ENCODE results near the gene CTTNBP2. TPM values are rescaled to one million over a fixed set of nuclear protein-coding genes. Genes with fewer than 3 reads are reported as not detected.

The CTTNBP2 gene
- total and polyA plus RNA-seq, 10 donors: 0.68 to 15.1 (median 8.5) TPM

DNA sequence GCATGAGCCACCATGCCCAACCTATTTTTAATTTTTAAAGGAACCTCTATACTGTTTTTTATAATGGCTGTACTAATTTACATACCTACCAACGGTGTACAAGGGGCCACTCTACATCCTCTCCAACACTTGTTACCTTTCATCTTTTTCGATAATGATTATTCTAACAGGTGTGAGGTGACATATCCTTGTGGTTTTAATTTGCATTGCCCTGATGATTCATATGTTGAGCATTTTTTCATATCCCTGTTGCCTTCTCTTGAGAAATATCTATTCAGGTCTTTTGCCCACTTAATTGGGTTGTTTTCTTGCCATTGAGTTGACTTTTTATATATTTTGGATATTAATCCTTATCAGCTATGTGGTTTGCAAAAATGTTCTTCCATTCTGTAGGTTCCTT is 167.0 kb downstream of the CTTNBP2 start:
- WGBS, 5 donors: 64 to 89% (median 76%) methylated on average over 2 of the region's 2 CpGs
- TF ChIP-seq POLR2A (IDR thresholded peaks at IDR 0.05): no peak
- no peak for TF ChIP-seq POLR2AphosphoS5 (IDR thresholded peaks at IDR 0.05)
- TF ChIP-seq, protein P1, sequence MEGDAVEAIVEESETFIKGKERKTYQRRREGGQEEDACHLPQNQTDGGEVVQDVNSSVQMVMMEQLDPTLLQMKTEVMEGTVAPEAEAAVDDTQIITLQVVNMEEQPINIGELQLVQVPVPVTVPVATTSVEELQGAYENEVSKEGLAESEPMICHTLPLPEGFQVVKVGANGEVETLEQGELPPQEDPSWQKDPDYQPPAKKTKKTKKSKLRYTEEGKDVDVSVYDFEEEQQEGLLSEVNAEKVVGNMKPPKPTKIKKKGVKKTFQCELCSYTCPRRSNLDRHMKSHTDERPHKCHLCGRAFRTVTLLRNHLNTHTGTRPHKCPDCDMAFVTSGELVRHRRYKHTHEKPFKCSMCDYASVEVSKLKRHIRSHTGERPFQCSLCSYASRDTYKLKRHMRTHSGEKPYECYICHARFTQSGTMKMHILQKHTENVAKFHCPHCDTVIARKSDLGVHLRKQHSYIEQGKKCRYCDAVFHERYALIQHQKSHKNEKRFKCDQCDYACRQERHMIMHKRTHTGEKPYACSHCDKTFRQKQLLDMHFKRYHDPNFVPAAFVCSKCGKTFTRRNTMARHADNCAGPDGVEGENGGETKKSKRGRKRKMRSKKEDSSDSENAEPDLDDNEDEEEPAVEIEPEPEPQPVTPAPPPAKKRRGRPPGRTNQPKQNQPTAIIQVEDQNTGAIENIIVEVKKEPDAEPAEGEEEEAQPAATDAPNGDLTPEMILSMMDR (IDR thresholded peaks at IDR 0.05 in 8 of 11, conservative IDR thresholded peaks at IDR 0.05 in 3 of 11): no peak
- intact Hi-C loops (cut with DNase I; ENCODE audit: low total_unique reads): no loop called here
- Histone ChIP-seq H3K27me3 (replicated peaks in 1 of 7) (no peaks in the 10 kb centered on the region), H3K27ac (no peak overlapping the region), H3K36me3 (no peaks in the 10 kb centered on the region), H3K9me3 (peaks cover 0 to 5% (median 0%) of the 10 kb centered on the region in 8 donors), H3K4me1 (no peaks in the 10 kb centered on the region), H3K4me3 (no peak overlapping the region)
- DNase-seq: no peak

GRCh38 chr7:117705630-117706029 is 167.6 kb downstream of the CTTNBP2 start:
- no peak for TF ChIP-seq POLR2A (IDR thresholded peaks at IDR 0.05)
- TF ChIP-seq, protein P1 (IDR thresholded peaks at IDR 0.05 in 8 of 11, conservative IDR thresholded peaks at IDR 0.05 in 3 of 11): no peak
- TF ChIP-seq POLR2AphosphoS5 (IDR thresholded peaks at IDR 0.05): no peak
- no peak for DNase-seq
- 73 to 85% (median 83%) methylated on average over 4 of the region's 4 CpGs for WGBS, 5 donors
- intact Hi-C loops (cut with DNase I; ENCODE audit: low total_unique reads): no loop called here
- Histone ChIP-seq H3K9me3 (peaks cover 0 to 5% (median 0%) of the 10 kb centered on the region in 8 donors), H3K27me3 (replicated peaks in 1 of 7) (no peaks in the 10 kb centered on the region), H3K4me3 (no peak overlapping the region), H3K36me3 (no peaks in the 10 kb centered on the region), H3K27ac (no peak overlapping the region), H3K4me1 (no peaks in the 10 kb centered on the region)

- 77 to 81% (median 80%) methylated on average over 3 of the region's 3 CpGs for WGBS, 5 donors
- H3K27ac ChIP-seq: no peak overlapping the region
- H3K4me1 ChIP-seq: no peaks in the 10 kb centered on the region
- DNase-seq: no peak
- intact Hi-C loops (cut with DNase I; ENCODE audit: low total_unique reads): no loop called here
- H3K4me3 ChIP-seq: no peak overlapping the region
- H3K36me3 ChIP-seq: no peaks in the 10 kb centered on the region
- H3K27me3 ChIP-seq (replicated peaks in 1 of 7): no peaks in the 10 kb centered on the region
- H3K9me3 ChIP-seq: peaks cover 0 to 5% (median 0%) of the 10 kb centered on the region in 8 donors
- TF ChIP-seq, protein P1 (IDR thresholded peaks at IDR 0.05 in 8 of 11, conservative IDR thresholded peaks at IDR 0.05 in 3 of 11): no peak
- TF ChIP-seq POLR2AphosphoS5 (IDR thresholded peaks at IDR 0.05): no peak
- TF ChIP-seq POLR2A (IDR thresholded peaks at IDR 0.05): no peak
Observed at GRCh38 chr7:117704063-117704462, 169.2 kb downstream of the CTTNBP2 start.

- 66 to 90% (median 76%) methylated on average over 2 of the region's 2 CpGs for WGBS, 5 donors
- Histone ChIP-seq H3K27ac (no peak overlapping the region), H3K4me1 (no peaks in the 10 kb centered on the region), H3K4me3 (no peak overlapping the region), H3K36me3 (no peaks in the 10 kb centered on the region), H3K9me3 (no peaks in the 10 kb centered on the region), H3K27me3 (replicated peaks in 1 of 7) (no peaks in the 10 kb centered on the region)
- TF ChIP-seq POLR2A (IDR thresholded peaks at IDR 0.05) (no peak), POLR2AphosphoS5 (IDR thresholded peaks at IDR 0.05) (no peak)
- TF ChIP-seq, protein P1 (IDR thresholded peaks at IDR 0.05 in 8 of 11, conservative IDR thresholded peaks at IDR 0.05 in 3 of 11): no peak
- intact Hi-C loops (cut with DNase I; ENCODE audit: low total_unique reads): no loop called here
- no peak for DNase-seq
Observed at GRCh38 chr7:117698018-117698417, 175.2 kb downstream of the CTTNBP2 start.

All from spleen (tissue), 11 donors.